LNCAP (cell line): Measurements from ENCODE around the gene BTAF1.

Experiments
- CTCF ChIP-seq: fragments of 450-650 bp; IDR thresholded peaks from 2 replicates; pipeline ENCODE4 v1.5.1; 2017; ENCODE audit warnings: mild to moderate bottlenecking

BTAF1 gene

GRCh38 chr10:91944880-91945630 lies 21.5 kb downstream of the BTAF1 start:
- TF ChIP-seq CTCF, result no peak

DNA sequence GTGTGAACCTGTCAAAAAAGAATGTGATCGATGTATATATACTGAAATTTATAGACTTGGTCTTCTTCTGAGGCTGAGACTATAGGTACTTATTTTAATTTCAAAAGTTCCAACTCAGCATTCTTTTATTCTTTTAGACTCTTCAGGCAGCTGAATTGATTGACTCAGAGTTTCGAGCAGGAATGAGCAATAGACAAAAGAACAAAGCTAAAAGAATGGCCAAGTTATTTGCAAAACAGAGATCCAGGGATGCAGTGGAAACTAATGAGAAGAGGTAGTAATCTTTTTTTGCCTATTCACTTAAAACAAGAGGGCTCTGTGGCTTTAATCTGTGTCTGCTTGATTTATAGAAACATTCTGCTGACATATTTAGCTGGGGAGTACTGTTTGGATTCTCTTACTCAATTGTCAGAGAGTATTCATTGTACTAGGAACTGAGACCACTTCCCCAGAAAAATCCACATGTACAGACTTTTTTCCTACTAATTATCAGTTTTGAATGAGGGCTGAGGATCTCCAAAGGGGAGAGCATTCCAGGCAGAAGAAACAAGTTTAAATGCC lies 30.1 kb downstream of the BTAF1 start:
- no peak for TF ChIP-seq CTCF

DNA sequence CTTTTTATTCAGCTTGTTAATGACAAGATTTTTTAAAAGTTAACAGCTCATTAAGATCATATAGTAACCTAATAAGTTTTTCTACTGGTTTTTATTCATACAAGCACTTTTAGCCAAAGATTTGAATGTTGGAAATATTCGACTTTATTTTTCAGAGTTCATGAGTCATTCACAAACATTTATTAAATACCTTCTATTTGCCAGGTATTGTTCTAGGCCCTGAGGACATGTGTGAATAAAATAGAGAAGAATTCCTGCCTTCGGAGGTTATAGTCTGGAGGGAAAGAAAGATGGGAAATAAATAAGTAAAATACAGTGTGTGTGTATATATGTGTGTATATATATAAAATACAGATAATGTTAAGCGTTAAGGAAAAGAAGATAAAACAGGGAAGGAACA lies 31.5 kb downstream of the BTAF1 start:
- no peak for TF ChIP-seq CTCF

DNA sequence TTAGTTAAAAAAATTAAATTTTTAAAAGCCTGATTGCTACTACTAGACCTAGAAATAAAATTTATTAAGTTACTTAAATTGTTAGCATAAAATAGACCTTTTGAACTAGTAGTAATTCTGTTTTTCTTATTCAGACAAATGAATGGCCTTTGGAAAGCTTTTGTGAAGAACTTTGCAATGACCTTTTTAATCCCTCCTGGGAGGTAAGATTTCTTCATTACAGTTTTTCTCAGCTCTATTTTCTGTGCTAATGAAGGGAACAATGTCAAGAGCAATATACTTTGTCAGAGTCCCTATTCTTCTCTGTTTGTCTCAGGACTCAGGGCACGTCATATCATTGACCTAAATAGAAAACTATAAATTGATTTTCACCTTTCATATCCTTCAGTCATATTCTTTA lies 33.5 kb downstream of the BTAF1 start:
- TF ChIP-seq CTCF, result no peak

DNA sequence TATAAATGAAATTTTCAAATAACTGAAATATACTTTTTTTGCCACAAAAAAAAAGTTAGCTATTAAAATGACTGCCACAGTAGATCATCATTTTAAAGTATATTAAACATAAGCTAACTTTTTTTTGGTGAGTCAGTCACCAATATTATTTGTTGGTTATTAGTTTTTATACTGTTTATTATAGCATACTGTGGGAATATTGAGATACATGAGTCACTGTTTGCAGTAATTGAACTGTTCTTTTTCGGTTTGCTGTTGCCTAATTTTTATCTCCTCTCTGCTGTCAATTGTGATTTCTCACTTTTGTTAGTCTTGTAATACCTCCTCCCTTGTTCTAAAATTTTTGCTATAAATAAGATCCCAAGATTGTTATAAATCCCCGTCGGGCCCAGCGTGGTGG lies 45.7 kb downstream of the BTAF1 start:
- TF ChIP-seq CTCF, result no peak

DNA sequence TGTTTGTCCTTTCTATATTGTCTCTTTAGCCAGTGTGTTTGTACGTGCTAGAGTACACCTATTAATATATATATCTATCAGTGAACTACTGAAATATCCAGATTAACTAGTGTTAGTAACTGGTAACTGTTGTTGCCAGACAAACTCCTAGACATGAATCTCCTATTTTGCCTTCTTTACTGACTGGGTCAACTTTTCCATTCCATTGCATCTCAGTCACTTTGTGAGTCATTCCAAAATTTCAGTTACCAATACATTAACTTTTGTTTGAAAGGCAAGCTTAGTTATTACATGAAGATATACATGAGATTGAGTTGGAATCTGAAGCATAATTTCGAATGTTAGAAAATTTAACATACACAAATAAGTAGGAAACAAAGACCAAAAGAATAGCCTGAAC lies 51.4 kb downstream of the BTAF1 start:
- no peak for TF ChIP-seq CTCF

- TF ChIP-seq CTCF, result no peak
Observed at GRCh38 chr10:91975438-91975837, 51.9 kb downstream of the BTAF1 start.
